Measurements from ENCODE around the gene SDE2.

DNA sequence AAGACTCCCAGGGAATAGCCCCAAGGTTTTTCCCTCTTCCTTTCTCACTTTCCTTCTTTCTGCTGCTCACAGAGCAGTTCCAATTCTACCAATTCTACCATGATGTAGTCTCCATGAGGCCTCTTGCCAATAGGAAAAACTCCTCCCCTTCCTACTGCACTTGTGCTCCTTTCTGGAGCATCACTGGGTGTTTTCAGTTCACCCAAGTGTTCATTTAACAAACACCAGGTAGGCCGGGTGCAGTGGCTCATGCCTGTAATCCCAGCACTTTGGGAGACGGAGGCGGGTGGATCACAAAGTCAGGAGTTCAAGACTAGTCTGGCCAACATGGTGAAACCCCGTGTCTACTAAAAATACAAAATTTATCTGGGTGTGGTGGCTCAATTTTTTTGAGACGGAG is 36.8 kb upstream of the SDE2 start:
- TF ChIP-seq YY1 (IDR thresholded peaks at IDR 0.05; ENCODE audit: insufficient read depth, insufficient read length) (no peak), ZNF274 (IDR thresholded peaks at IDR 0.05; ENCODE audit: low read depth, low read length) (no peak)

Data from NT2/D1 (cell line).